NCI-H226 (cell line): ENCODE measurements around the gene SLC4A8.

Experiments
- DNase-seq: peaks from one replicate; pipeline ENCODE4 v3.0.0-alpha.2; 2015

Gene SLC4A8

GRCh38 chr12:51528852-51529650 lies 104.4 kb downstream of the SLC4A8 start:
- DNase-seq, result peak; percentile 26

GRCh38 chr12:51529651-51529970 lies 105.0 kb downstream of the SLC4A8 start:
- DNase-seq, result no peak

GRCh38 chr12:51530208-51530607 lies 105.6 kb downstream of the SLC4A8 start:
- no peak for DNase-seq

DNA sequence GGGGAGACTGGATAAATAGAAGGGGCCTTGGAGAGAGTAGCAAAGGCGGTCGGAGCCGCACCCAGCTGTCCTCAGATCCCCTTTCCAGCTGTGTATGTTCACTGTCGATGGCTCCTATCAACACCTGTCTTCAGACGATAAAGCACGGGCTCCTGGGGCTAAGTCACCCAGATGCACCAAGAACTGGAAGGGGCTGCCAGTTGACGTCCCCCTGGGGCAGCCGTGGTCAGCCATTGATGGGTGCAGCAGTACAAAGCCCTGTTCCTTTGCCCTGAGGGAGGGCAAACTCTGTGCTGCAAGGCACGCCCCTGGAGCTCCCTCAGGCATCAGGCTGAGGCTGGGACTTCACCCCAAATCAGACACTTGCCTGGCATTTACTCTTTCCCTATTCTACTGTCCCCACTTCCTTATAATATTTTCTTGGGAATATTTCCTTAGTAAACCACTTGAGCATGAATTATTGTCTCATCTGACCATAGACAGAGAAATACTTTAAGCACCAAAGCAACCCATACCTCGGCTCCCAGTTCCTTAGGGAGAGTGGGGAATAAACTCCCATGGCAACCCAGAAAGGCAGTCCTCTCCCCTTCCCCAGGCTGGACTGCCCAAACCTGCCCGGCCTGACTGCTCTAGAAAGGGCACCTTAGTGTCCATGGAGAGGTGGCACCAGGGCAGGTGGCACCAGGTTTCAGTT lies 106.8 kb downstream of the SLC4A8 start:
- no peak for DNase-seq

- DNase-seq, result peak; percentile 75
Measured at GRCh38 chr12:51531978-51532497, 107.4 kb downstream of the SLC4A8 start.

DNA sequence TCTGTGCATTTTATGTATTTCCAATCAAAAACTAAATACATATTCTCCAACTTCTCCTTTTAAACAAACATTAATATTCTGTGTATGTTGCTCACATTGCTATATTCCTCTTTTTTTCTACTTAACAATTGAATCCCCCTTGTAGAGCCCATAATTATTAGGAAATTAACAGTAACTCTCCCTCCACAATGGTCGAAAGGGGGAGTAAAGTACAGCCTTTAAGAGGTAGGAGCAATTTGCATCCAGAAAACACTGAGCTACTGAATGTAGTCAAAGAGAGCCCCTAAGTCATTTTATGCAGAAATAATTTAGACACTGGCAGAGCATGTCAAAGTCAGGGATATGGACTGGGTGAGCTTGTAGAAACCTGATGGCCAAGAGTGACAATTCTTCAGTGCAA lies 109.2 kb downstream of the SLC4A8 start:
- no peak for DNase-seq

DNA sequence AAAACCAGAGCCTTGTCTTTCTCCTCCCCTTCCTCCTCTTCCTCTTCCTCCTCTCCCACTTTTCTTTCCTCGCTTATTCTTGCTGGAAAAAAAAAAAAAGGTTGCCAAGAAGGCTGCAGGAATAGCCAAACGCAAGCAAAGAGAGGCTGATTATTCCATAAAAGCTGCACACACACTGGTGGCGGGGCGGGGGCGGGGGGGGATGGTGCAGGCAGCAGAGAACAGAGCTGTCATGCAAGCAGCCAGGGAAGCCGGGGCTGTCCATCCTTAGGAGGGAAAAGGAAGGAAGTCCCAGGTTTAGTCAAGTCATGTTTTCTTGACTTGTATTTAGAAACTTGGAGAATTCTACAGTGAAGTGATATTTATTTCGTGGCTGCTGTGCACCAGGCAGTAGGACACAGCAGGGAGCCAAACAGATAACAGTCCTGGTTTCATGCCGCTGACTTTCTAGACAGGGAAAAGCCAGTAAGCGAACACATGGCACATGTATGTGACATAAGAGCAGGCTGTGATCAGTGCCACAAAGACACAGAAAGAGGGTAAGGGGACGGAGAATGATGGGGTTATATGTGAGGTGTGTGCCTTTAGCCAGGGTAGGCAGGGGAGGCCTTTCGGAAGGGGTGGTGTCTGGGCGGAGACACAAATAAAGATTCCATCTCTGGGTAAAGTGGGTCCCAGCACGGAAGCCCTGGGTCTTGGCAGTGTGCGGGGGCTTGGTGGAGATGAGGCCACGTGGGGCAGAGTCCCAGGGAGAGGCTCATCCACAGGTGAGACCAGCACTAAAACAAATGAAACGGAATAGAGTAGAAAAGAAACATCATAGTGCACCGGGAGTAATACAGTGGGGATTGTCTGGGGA lies 109.8 kb downstream of the SLC4A8 start:
- DNase-seq, result no peak

- no peak for DNase-seq
Measured at GRCh38 chr12:51536159-51536558, 111.5 kb downstream of the SLC4A8 start.

DNA sequence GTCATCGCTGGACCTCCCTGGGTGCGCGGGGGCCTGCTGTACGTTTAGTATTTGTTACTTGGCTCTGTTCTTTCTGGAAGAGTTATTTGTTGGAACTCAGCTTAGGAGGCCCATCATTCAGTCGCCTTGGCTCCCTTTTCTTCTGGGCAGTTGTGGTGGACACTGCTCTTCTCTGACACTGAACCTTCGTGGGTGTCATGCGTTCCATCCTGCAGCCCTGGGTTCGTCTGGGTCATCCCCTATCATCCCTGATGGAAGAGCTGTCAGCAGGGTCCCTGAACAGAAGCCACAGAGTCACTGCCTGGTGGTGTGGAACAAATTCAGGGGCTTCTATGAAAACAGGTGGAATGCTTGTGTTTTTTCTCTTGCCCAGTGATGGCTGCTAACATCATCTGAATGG lies 113.5 kb downstream of the SLC4A8 start:
- no peak for DNase-seq

GRCh38 chr12:51538599-51538998 lies 114.0 kb downstream of the SLC4A8 start:
- DNase-seq, result no peak

GRCh38 chr12:51540996-51541395 lies 116.4 kb downstream of the SLC4A8 start:
- DNase-seq, result no peak

GRCh38 chr12:51546097-51546496 lies 121.5 kb downstream of the SLC4A8 start:
- no peak for DNase-seq

- DNase-seq, result no peak
Measured at GRCh38 chr12:51547606-51548005, 123.0 kb downstream of the SLC4A8 start.

DNA sequence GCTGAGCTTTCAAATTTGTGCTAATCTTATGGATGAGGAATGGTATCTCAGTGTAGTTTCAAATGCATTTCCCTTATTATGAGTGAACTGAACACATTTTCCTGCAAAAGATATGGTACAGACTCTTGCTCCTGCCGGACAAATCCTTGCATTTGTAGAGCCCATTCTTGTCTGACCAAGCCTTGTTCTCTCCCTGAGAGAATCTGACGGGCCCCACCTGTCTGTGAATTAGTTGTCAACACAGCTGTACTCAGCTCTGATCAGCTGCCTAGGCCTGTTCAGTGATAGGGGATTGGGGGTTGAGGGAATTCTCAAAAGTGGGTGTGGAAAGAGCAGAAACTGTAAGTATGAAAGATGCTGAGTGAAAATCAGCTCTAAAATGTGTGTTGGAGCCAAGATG lies 123.6 kb downstream of the SLC4A8 start:
- DNase-seq, result no peak

GRCh38 chr12:51549637-51550036 lies 125.0 kb downstream of the SLC4A8 start:
- no peak for DNase-seq
